GM12878 (cell line): ENCODE data around the gene PDSS2.
"Not testable (repeated sequence)": the region's sequence is repeated elsewhere in the genome, so short reads cannot be mapped to it uniquely, and the experiment has no call there.

Experiments
- CTCF ChIP-seq, 3 experiments: IDR thresholded peaks in 2 of 3; conservative IDR thresholded peaks in 1 of 3; 2 replicates each; pipeline ENCODE4 v1.5.1; 2011; ENCODE audit warnings: low read depth in 3 of 3, low read length in 3 of 3, mild to moderate bottlenecking in 3 of 3, control low read depth in 2 of 3, moderate library complexity in 2 of 3, inconsistent platforms in 1 of 3, mixed read lengths in 1 of 3; ENCODE audit not compliant: control insufficient read depth in 2 of 3, insufficient read depth in 1 of 3; ENCODE audit errors: extremely low read depth in 1 of 3
- HSF1 ChIP-seq: fragments of 150-350 bp; IDR thresholded peaks from 2 replicates; pipeline ENCODE4 v1.6.1; 2014; ENCODE audit warnings: mild to moderate bottlenecking, low read depth, low read length
- POLR2A ChIP-seq: IDR thresholded peaks from 2 replicates; pipeline ENCODE4 v1.6.1; 2011; ENCODE audit warnings: low read depth, mild to moderate bottlenecking, low read length
- POLR2AphosphoS5 ChIP-seq: IDR thresholded peaks from 2 replicates; pipeline ENCODE4 v1.6.1; 2011; ENCODE audit warnings: mild to moderate bottlenecking, low read length, inconsistent platforms
- SP1 ChIP-seq: IDR thresholded peaks from one replicate; pipeline ENCODE4 v1.6.1; 2011; ENCODE audit warnings: low read depth, low read length

DNA sequence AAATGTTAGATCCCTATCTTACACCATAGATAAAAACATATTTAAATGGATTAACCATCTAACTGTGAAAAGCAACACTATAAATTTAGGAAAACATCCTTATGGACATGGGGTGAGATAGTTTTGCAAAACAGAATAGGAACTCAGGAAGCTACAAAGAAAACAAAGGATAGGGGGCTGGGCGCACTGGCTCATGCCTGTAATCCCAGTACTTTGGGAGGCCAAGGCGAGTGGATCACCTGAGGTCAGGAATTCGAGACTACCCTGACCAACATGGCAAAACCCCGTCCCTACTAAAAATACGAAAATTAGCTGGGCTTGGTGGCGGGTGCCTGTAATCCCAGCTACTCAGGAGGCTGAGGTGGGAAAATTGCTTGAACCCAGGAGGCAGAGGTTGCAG lies 173.7 kb downstream of the PDSS2 start:
- not testable (repeated sequence) for TF ChIP-seq POLR2A; CTCF (IDR thresholded peaks at IDR 0.05 in 2 of 3, conservative IDR thresholded peaks at IDR 0.05 in 1 of 3; ENCODE audit: control insufficient read depth in 2 of 3, extremely low read depth in 1 of 3, insufficient read depth in 1 of 3, low read depth in 3 of 3, low read length in 3 of 3); HSF1; SP1; POLR2AphosphoS5
